ENCODE data around the gene HECW1. TPM values are rescaled to one million over a fixed set of nuclear protein-coding genes. Genes with fewer than 3 reads are reported as not detected.

HECW1 gene
- total and polyA plus RNA-seq, 2 experiments from 2014 or later = 11.0 to 21.8 TPM

DNA sequence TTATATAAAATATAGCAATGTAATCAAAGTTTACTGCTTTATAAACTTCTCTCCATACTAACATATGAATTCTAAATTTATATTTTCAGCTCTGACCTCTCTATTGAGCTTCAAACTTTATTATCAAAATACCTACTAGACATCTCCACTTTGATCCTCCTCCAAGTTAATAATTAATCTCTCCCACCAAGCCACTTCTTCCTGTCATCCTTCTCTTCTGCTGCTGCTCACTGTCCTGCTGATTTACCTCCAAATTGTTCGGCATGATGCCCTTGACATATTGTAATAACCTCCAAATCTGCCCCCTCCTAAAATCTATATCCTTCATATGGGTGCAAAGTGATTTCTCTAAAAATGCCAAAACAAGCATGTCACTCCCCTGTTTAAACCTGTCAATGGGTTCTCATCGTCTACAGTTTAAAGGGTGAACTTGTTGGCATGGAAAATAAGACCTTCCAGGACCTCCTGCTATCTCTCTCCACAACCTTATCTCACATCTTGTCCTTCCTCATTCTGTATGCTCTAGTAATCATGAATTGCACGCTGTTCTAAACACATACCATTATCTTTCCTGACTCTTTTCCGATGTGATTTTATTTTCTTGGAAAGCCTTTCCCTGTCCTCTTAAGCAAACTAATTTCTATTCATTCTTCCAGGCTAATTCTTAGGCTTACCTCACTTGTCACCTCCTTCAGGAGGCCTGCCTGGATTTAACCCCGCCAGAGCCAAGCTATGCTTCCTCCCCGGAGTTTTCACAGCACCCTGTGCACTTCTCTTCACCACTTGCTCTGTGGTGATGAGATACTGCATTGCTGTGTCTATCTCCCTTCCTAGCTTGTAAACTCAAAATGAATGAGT lies 418.3 kb downstream of the HECW1 start:
- H3K79me2 ChIP-seq (replicated peaks; ENCODE audit: insufficient read depth) = no peaks in the 10 kb centered on the region
- Mint-ChIP-seq H3K27me3 (ENCODE audit: insufficient read depth, low read depth, poor library complexity) (peaks cover 8% of the 10 kb centered on the region), H3K4me3 (no peak overlapping the region), H3K36me3 (ENCODE audit: low read depth) (no peaks in the 10 kb centered on the region), H3K9me3 (no peaks in the 10 kb centered on the region), H3K27ac (no peak overlapping the region), H3K4me1 (no peaks in the 10 kb centered on the region)
- no peak overlapping the region for H3K4me2 ChIP-seq
- no peaks in the 10 kb centered on the region for H3K36me3 ChIP-seq (ENCODE audit: insufficient read depth)
- no peak overlapping the region for H3K27ac ChIP-seq (ENCODE audit: low read depth)
- 0 out of 2 replicates have a peak, but pooled peaks cover 2% of the 10 kb centered on the region for H3K9me2 ChIP-seq (ENCODE audit: insufficient read depth)
- DNase-seq (ENCODE audit: low spot score) = no peak
- no peak overlapping the region for H2AFZ ChIP-seq
- no peaks in the 10 kb centered on the region for H4K20me1 ChIP-seq (replicated peaks; ENCODE audit: insufficient read depth)
- H3K4me3 ChIP-seq = no peak overlapping the region
- no peaks in the 10 kb centered on the region for H3K27me3 ChIP-seq (ENCODE audit: insufficient read depth)
- no peaks in the 10 kb centered on the region for H3F3A ChIP-seq (replicated peaks; ENCODE audit: low read depth)
- no peak for TF ChIP-seq ZNF331 (CRISPR knock-in tag; IDR thresholded peaks at IDR 0.05; ENCODE audit: low read depth)
- TF ChIP-seq POLR2AphosphoS5 (IDR thresholded peaks at IDR 0.05; ENCODE audit: low read depth) = no peak
- TF ChIP-seq EZH2 (IDR thresholded peaks at IDR 0.05; ENCODE audit: low read depth, unreplicated experiment) = no peak
- TF ChIP-seq ETS1 (IDR thresholded peaks at IDR 0.05) = no peak
- no peak for TF ChIP-seq CREB1 (CRISPR knock-in tag; IDR thresholded peaks at IDR 0.05; ENCODE audit: low read depth)
- no peak for TF ChIP-seq ZNF114 (CRISPR knock-in tag; IDR thresholded peaks at IDR 0.05)
- TF ChIP-seq JUNB (IDR thresholded peaks at IDR 0.05; ENCODE audit: unreplicated experiment) = no peak
- TF ChIP-seq EZH2phosphoT487 (IDR thresholded peaks at IDR 0.05; ENCODE audit: unreplicated experiment) = no peak
- no peak for TF ChIP-seq NANOG (IDR thresholded peaks at IDR 0.05; ENCODE audit: borderline replicate concordance)
- TF ChIP-seq STAT1 (IDR thresholded peaks at IDR 0.05; ENCODE audit: unreplicated experiment) = no peak
- TF ChIP-seq CTCF (conservative IDR thresholded peaks at IDR 0.05; ENCODE audit: low read depth in 2 of 2) = no peak
- no peak for TF ChIP-seq REST (IDR thresholded peaks at IDR 0.05; ENCODE audit: unreplicated experiment)
- H3K4me1 ChIP-seq (ENCODE audit: insufficient read depth) = 0 out of 2 replicates have a peak, but pooled peaks cover 5% of the 10 kb centered on the region
- no peak for ATAC-seq
